Panc1 (cell line): ENCODE data around the gene TMEM165. TPM values are rescaled to one million over a fixed set of nuclear protein-coding genes. Genes with fewer than 3 reads are reported as not detected.

Source experiments
- ATAC-seq: fragments of 200-7000 bp; cut with Tn5 transposase; 2 replicates; pipeline ENCODE4 v1.9.1; 2020; ENCODE audit warnings: mild to moderate bottlenecking, moderate library complexity
- BruUV-seq: library from RNA; stranded (reverse); fragments of 400-500 nt; replicated peaks from 2 replicates; lab custom pipeline; 2021; lab: Mats Ljungman, UMichigan
- CTCF ChIA-PET: fragments of 300-600 bp; sonication (Branson Sonifier 250); formaldehyde crosslinking; loops from one replicate; lab custom pipeline; 2022; ENCODE audit warnings: antibody characterized with exemption; lab: Charles Lee
- POLR2A ChIA-PET: fragments of 300-600 bp; sonication (Branson Sonifier 250); formaldehyde crosslinking; loops from one replicate; lab custom pipeline; 2022; ENCODE audit warnings: antibody characterized with exemption; lab: Charles Lee
- DNase-seq: peaks from one replicate; pipeline ENCODE4 v3.0.0-alpha.2; 2010; ENCODE audit warnings: low read depth, low spot score
- H3K27ac ChIP-seq: 2 replicates; pipeline ENCODE4 v1.5.1; 2011; ENCODE audit warnings: mild to moderate bottlenecking, low read length, inconsistent platforms
- H3K27me3 ChIP-seq: fragments of 200-500 bp; sonication (Bioruptor generic); 2 replicates; pipeline ENCODE4 v1.6.0; 2014; ENCODE audit warnings: low read length, inconsistent platforms; ENCODE audit not compliant: control insufficient read depth, insufficient read depth
- H3K36me3 ChIP-seq: fragments of 200-500 bp; sonication (Bioruptor generic); 2 replicates; pipeline ENCODE4 v1.5.1; 2014; ENCODE audit warnings: inconsistent platforms, mild to moderate bottlenecking, low read length, moderate library complexity; ENCODE audit not compliant: control insufficient read depth, insufficient read depth
- H3K4me1 ChIP-seq: 2 replicates; pipeline ENCODE4 v1.5.1; 2011; ENCODE audit warnings: inconsistent platforms, mild to moderate bottlenecking, low read length, moderate library complexity; ENCODE audit not compliant: control insufficient read depth, insufficient read depth
- H3K4me3 ChIP-seq, 2 experiments: 2 replicates each; pipeline ENCODE4 v1.5.1; 2011 to 2012; ENCODE audit warnings: low read depth in 2 of 2, low read length in 2 of 2, mild to moderate bottlenecking in 2 of 2, inconsistent platforms in 1 of 2, moderate library complexity in 1 of 2
- H3K9me3 ChIP-seq: fragments of 200-500 bp; sonication (Bioruptor generic); 2 replicates; pipeline ENCODE4 v1.5.1; 2014; ENCODE audit warnings: low read depth, mild to moderate bottlenecking, inconsistent platforms, low read length, moderate library complexity; ENCODE audit not compliant: control insufficient read depth, insufficient read depth
- POLR2AphosphoS5 ChIP-seq: IDR thresholded peaks from 2 replicates; pipeline ENCODE4 v1.6.1; 2012; ENCODE audit warnings: mild to moderate bottlenecking, low read depth, low read length, moderate library complexity
- SIN3A ChIP-seq: IDR thresholded peaks from 2 replicates; pipeline ENCODE4 v1.6.1; 2012; ENCODE audit warnings: low read depth, mild to moderate bottlenecking, low read length, moderate library complexity, borderline replicate concordance; ENCODE audit not compliant: insufficient read depth
- TCF7L2 ChIP-seq: IDR thresholded peaks from 2 replicates; pipeline ENCODE4 v1.6.1; 2011; ENCODE audit warnings: mild to moderate bottlenecking, low read depth, low read length, inconsistent platforms
- in situ Hi-C: cut with HindIII; loops from 2 replicates; pipeline ENCODE4 v1.10.0; 2016; ENCODE audit warnings: low sequenced_read_pairs, low pct_unique_long_range_greater_than_20kb
- intact Hi-C: fragments of 100-400 bp; cut with micrococcal nuclease; formaldehyde crosslinking; loops from one replicate; pipeline ENCODE4 v1.10.0; 2022; ENCODE audit not compliant: unreplicated experiment
- total RNA-seq: library from RNA; stranded (reverse); gene quantifications from one replicate; pipeline ENCODE4 v1.2.1, GENCODE V29; 2021; ENCODE audit not compliant: unreplicated experiment
- TF ChIP-seq, protein P1 (sequence below), 2 experiments: IDR thresholded peaks; 2 replicates each; pipeline ENCODE4 v1.6.1; 2011 to 2012; ENCODE audit warnings: low read depth in 2 of 2, control low read depth in 1 of 2, low read length in 1 of 2, mild to moderate bottlenecking in 1 of 2, moderate library complexity in 1 of 2; ENCODE audit not compliant: insufficient read depth in 1 of 2
- TF ChIP-seq, protein P2 (sequence below): fragments of 450-650 bp; IDR thresholded peaks from 2 replicates; pipeline ENCODE4 v1.5.1; 2017; ENCODE audit warnings: mild to moderate bottlenecking

Gene TMEM165
- total RNA-seq, 1 experiment from 2014 or later = 54.6 TPM

DNA sequence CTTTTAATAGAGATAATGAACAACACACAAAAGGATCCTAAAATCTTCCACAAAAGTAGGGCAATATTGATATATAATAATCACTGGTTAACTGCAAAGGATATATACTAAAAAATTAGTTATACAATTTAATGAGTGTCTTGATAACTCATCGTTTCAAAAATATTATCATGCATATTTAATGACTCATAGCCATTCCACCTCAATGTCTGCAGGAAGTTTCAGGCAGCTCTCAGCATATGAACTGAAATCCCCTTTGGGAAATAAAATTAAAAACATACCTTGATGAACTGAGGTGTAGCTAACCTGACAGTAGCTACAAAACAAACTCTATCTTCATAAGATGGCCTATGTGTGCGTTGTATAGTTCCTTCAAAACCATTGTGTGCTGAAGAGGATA, 62.9 kb downstream of the TMEM165 start:
- POLR2A ChIA-PET = no interaction called here

DNA sequence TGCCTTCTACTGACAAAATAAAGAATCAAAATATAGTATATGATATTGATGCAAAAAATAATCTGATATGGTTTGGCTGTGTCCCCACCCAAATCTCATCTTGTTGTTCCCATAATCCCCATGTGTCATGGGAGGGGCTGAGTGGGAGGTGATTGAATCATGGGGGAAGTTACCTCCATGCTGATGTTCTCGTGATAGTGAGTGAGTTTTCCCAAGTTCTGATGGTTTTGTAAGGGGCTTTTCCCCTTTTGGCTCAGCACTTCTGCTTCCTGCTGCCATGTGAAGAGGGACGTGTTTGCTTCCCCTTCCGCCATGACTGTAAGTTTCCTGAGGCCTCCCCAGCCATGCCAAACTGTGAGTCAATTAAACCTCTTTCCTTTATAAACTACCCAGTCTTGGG, 70.2 kb downstream of the TMEM165 start:
- TF ChIP-seq SIN3A (no peak), POLR2AphosphoS5 (no peak), TCF7L2 (no peak)
- TF ChIP-seq, protein P1, sequence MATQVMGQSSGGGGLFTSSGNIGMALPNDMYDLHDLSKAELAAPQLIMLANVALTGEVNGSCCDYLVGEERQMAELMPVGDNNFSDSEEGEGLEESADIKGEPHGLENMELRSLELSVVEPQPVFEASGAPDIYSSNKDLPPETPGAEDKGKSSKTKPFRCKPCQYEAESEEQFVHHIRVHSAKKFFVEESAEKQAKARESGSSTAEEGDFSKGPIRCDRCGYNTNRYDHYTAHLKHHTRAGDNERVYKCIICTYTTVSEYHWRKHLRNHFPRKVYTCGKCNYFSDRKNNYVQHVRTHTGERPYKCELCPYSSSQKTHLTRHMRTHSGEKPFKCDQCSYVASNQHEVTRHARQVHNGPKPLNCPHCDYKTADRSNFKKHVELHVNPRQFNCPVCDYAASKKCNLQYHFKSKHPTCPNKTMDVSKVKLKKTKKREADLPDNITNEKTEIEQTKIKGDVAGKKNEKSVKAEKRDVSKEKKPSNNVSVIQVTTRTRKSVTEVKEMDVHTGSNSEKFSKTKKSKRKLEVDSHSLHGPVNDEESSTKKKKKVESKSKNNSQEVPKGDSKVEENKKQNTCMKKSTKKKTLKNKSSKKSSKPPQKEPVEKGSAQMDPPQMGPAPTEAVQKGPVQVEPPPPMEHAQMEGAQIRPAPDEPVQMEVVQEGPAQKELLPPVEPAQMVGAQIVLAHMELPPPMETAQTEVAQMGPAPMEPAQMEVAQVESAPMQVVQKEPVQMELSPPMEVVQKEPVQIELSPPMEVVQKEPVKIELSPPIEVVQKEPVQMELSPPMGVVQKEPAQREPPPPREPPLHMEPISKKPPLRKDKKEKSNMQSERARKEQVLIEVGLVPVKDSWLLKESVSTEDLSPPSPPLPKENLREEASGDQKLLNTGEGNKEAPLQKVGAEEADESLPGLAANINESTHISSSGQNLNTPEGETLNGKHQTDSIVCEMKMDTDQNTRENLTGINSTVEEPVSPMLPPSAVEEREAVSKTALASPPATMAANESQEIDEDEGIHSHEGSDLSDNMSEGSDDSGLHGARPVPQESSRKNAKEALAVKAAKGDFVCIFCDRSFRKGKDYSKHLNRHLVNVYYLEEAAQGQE (IDR thresholded peaks at IDR 0.05; ENCODE audit: insufficient read depth in 1 of 2, low read depth in 2 of 2, low read length in 1 of 2) = no peak
- TF ChIP-seq, protein P2, sequence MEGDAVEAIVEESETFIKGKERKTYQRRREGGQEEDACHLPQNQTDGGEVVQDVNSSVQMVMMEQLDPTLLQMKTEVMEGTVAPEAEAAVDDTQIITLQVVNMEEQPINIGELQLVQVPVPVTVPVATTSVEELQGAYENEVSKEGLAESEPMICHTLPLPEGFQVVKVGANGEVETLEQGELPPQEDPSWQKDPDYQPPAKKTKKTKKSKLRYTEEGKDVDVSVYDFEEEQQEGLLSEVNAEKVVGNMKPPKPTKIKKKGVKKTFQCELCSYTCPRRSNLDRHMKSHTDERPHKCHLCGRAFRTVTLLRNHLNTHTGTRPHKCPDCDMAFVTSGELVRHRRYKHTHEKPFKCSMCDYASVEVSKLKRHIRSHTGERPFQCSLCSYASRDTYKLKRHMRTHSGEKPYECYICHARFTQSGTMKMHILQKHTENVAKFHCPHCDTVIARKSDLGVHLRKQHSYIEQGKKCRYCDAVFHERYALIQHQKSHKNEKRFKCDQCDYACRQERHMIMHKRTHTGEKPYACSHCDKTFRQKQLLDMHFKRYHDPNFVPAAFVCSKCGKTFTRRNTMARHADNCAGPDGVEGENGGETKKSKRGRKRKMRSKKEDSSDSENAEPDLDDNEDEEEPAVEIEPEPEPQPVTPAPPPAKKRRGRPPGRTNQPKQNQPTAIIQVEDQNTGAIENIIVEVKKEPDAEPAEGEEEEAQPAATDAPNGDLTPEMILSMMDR = no peak
- DNase-seq = no peak
- H3K9me3 ChIP-seq = no peaks in the 10 kb centered on the region
- CTCF ChIA-PET = no interaction called here
- H3K4me3 ChIP-seq = no peak overlapping the region
- no peaks in the 10 kb centered on the region for H3K4me1 ChIP-seq
- ATAC-seq = no peak
- no TSS peak for BruUV-seq
- intact Hi-C loops = no loop called here
- in situ Hi-C loops = no loop called here
- no peaks in the 10 kb centered on the region for H3K27me3 ChIP-seq
- H3K36me3 ChIP-seq = no peaks in the 10 kb centered on the region; the same call in none of the 2 replicates
- no peak overlapping the region for H3K27ac ChIP-seq
- POLR2A ChIA-PET = no interaction called here

More for the DNA sequence above, 62.9 kb downstream of the TMEM165 start:
- intact Hi-C loops = no loop called here
- ATAC-seq (no peak), DNase-seq (no peak)
- CTCF ChIA-PET = no interaction called here
- no peaks in the 10 kb centered on the region for H3K27me3 ChIP-seq
- in situ Hi-C loops = no loop called here
- no peaks in the 10 kb centered on the region for H3K9me3 ChIP-seq
- H3K27ac ChIP-seq = no peak overlapping the region
- no peaks in the 10 kb centered on the region for H3K4me1 ChIP-seq
- no TSS peak for BruUV-seq
- peaks cover 3% of the 10 kb centered on the region; the same call in 1 of the 2 replicates for H3K36me3 ChIP-seq
- H3K4me3 ChIP-seq = no peak overlapping the region
- TF ChIP-seq, protein P1 (IDR thresholded peaks at IDR 0.05; ENCODE audit: insufficient read depth in 1 of 2, low read depth in 2 of 2, low read length in 1 of 2) = no peak
- TF ChIP-seq SIN3A (no peak), TCF7L2 (no peak), POLR2AphosphoS5 (no peak)
- TF ChIP-seq, protein P2 = no peak
